Left renal pelvis (tissue), 4 donors: ENCODE results near the gene GPER1. TPM values are rescaled to one million over a fixed set of nuclear protein-coding genes. Genes with fewer than 3 reads are reported as not detected.
"Not testable (repeated sequence)": the region's sequence is repeated elsewhere in the genome, so short reads cannot be mapped to it uniquely, and the experiment has no call there.

Source experiments
- DNase-seq, 4 donors: peaks; one replicate each; pipeline ENCODE4 v3.0.0-alpha.2; 2013; ENCODE audit warnings: low read depth in 4 of 4, low spot score in 3 of 4
- polyA plus RNA-seq, 4 donors: library from polyadenylated mRNA; unstranded; fragments of 120-200 nt; gene quantifications; one replicate each; pipeline ENCODE4 v1.2.1, GENCODE V29; 2013; ENCODE audit not compliant: insufficient read length in 4 of 4

Gene GPER1
- polyA plus RNA-seq, 4 donors = 5.3 to 6.5 (median 5.6) TPM

DNA sequence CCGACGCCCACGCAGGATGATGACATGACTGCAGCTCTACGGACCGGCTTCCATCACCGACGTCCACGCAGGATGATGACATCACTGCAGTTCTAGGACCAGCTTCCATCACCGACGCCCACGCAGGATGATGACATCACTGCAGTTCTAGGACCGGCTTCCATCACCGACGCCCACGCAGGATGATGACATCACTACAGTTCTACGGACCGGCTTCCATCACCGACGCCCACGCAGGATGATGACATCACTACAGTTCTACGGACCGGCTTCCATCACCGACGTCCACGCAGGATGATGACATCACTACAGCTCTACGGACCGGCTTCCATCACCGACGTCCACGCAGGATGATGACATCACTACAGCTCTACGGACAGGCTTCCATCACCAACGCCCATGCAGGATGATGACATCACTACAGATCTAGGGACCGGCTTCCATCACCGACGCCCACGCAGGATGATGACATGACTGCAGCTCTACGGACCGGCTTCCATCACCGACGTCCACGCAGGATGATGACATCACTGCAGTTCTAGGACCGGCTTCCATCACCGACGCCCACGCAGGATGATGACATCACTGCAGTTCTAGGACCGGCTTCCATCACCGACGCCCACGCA, 28.6 kb downstream of the GPER1 start:
- DNase-seq = not testable (repeated sequence)

DNA sequence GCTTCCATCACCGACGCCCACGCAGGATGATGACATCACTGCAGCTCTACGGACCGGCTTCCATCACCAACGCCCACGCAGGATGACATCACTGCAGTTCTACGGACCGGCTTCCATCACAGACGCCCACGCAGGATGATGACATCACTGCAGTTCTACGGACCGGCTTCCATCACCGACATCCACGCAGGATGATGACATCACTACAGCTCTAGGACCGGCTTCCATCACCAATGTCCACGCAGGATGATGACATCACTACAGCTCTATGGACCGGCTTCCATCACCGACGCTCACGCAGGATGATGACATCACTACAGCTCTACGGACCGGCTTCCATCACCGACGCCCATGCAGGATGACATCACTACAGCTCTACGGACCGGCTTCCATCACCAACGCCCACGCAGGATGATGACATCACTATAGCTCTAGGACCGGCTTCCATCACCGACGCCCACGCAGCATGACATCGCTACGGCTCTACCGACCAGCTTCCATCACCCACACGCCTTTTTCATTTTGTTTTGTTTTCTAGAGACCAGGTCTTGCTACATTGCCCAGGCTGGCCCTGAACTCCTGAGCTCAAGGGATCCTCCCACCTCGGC, 29.5 kb downstream of the GPER1 start:
- DNase-seq = no peak

DNA sequence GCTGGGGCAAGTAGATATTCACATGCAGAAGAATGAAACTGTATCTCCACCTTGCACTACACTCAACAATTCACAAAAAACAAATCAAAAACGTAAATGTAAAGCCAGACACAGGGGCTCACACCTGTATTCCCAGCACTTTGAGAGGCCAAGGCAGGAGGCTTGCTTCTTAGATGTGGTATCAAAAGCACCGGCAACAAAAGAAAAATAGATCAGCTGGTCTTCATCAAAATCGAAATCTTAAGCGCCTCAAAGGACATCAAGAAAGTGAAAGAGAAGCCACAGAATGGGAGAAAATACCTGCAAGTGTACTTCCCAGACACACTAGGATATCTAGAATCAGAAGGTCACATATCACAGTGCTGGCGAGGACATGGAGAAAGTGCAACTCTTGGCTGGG, 31.3 kb downstream of the GPER1 start:
- no peak for DNase-seq

DNA sequence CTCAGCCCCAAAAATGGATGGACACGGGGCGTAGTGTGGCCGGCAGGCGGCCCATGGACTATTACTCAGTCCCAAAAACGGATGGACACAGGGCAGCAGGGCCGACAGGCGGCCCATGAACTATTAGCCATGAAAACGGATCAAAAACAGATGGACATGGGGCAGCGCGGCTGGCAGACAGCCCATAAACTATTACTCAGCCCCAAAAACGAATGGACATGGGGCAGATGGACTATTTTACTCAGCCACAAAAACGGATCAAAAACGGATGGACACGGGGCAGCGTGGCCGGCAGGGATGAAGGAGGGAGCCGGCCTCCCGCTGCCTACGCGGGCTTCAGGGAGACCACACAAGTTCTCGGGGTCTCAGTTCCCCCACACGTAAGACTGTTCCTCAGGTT, 32.9 kb downstream of the GPER1 start:
- DNase-seq = no peak

- DNase-seq = no peak
Measured at GRCh38 chr7:1121476-1121875, 33.6 kb downstream of the GPER1 start.

GRCh38 chr7:1121886-1122831, 34.2 kb downstream of the GPER1 start:
- no peak for DNase-seq

DNA sequence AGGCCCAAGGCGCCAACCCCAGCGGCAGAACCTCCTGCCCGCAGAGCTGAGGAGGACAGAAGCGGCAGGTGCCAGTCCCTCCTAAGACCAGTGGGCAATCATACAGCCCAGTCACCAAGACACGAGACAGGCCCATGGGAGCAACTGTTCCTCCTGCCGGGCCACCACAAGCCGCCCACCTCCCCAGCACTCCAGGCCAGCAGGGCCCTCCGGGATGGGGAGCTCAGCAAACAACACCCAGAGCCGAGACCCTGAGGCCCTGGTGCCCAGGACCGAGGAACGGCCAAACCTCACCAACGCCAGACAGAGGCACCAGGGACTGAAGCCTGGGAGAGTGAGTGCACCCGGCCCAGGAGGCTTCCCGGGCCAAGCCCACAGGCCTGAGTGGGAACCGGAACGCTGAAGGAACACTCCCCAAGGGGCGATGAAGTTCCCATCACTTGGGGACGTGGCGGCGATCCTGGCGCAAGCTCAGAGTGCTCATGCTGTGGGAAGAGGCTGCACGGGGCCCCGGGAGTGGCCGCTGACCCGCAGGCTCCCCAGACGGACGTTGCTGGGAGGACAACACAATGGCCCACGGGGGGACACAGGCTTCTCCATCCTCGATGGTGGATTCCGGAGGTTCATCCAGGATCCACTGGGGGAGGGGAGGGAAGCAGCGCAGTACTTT, 35.1 kb downstream of the GPER1 start:
- DNase-seq = no peak

DNA sequence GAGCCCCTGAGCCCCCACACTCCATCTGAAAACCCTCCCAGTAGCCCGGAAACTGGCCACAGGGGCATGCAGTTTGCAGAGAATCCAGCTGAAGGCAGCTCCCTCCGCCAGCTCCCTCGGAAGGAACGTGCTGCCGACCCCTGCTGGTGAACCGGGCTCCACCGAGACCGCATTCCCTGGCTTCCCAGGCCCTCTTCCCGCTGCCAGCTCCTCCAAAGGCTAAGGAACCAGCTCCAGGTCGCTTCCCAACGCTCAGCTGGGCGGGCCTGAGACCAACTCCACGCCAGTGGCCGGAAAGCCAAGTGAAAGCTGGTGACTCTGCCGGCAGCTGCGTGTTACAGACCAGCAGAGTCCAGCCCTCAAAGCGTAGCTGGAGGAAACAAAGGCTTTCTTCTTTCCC, 35.8 kb downstream of the GPER1 start:
- DNase-seq = peak in 3 of 4 donors; percentile 49 to 52 (median 51)

GRCh38 chr7:1124164-1124563, 36.3 kb downstream of the GPER1 start:
- DNase-seq = no peak

DNA sequence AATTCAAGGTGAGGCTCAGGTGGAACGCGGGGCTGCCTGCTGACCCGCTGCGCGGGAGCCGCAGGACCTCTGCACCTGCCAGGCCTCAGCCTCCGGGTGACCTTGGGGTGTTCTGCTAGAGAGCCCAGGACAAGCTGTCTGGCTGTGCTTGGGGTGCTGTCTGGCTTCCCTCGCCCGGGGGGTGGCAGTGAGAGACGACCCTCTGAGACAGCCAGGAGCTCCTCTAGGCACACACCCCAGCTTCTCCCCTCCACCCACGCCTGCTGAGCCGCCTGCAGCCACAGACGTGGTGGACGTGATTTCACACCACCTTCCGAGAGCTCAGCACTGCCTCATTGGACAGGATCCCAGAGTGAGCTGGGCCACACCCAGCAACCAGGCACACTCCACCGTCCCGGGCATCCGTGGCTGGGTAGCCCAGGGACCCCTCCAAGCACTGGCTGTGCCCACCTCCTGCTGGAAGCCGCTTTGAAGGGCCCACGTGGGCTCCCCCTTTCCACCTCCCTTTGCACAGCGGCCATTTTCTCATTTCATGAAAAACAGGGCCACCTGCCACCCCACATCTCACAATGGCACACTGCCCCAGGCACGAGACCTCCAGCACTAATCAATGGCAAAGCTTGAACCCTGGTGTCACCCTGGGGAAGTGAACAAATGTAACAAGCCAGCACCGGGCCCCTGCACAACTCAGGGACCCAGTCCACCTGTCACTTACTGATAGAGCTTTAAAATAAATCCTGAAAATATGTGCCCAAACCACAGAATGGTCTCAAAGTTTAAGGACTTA, 37.1 kb downstream of the GPER1 start:
- DNase-seq = no peak

GRCh38 chr7:1125603-1125969, 37.7 kb downstream of the GPER1 start:
- DNase-seq = no peak

DNA sequence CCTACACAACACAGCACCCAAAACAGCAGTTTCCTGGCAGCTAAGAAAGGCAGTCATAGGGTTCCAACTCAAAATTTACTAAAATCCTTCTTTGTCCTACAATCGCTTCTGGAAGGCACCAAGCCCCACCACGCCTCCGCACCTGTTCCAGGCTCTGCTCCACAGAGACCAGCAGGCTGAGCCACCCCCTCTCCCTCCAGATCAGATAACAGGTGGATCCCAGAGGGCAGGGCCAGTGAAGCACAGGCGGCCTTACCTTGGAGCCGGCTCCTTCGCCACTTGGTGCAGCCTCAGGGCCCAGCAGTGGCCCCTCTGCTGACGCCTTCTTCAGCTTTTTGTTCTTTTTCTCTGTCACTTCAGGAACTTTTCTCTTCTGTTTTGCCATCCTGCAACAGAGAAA, 39.1 kb downstream of the GPER1 start:
- DNase-seq = no peak

GRCh38 chr7:1129431-1129830, 41.5 kb downstream of the GPER1 start:
- DNase-seq = no peak

GRCh38 chr7:1130021-1130990, 42.4 kb downstream of the GPER1 start:
- no peak for DNase-seq

GRCh38 chr7:1131471-1132265, 43.8 kb downstream of the GPER1 start:
- no peak for DNase-seq

DNA sequence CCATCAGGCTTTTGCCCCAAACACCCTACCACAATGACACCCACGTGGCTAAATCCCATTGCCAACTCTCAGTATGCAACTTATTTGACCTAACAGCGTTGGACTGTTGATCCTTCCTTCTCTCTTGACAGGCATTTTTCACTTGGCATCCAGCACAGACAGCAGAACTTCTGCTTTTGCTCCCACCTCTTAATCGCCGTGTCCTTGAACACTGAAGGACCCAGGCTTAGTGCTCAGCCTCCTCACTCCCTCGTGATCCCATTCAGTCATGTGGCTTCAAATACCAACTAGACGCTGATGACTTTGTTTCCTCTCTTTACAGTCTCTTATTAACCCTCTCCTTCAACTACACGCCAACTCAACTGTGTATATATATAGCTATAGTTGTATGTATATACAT, 47.0 kb downstream of the GPER1 start:
- DNase-seq = no peak

GRCh38 chr7:1136841-1137516, 49.1 kb downstream of the GPER1 start:
- no peak for DNase-seq
